ENCODE results near the gene PDLIM4.

GRCh38 chr5:132226516-132227234, 30.8 kb upstream of the PDLIM4 start:
- TF ChIP-seq CTCF (IDR thresholded peaks at IDR 0.05) (no peak), SMC3 (IDR thresholded peaks at IDR 0.05) (no peak), JUN (IDR thresholded peaks at IDR 0.05) (no peak), POLR2A (IDR thresholded peaks at IDR 0.05; ENCODE audit: low read length) (no peak), CBX8 (IDR thresholded peaks at IDR 0.05) (no peak), EP300 (IDR thresholded peaks at IDR 0.05) (no peak), KDM5A (IDR thresholded peaks at IDR 0.05) (no peak), MAX (IDR thresholded peaks at IDR 0.05) (no peak)

Data from A549 (cell line).